ENCODE results near the gene IFT52. TPM values are rescaled to one million over a fixed set of nuclear protein-coding genes. Genes with fewer than 3 reads are reported as not detected.

The IFT52 gene, protein sequence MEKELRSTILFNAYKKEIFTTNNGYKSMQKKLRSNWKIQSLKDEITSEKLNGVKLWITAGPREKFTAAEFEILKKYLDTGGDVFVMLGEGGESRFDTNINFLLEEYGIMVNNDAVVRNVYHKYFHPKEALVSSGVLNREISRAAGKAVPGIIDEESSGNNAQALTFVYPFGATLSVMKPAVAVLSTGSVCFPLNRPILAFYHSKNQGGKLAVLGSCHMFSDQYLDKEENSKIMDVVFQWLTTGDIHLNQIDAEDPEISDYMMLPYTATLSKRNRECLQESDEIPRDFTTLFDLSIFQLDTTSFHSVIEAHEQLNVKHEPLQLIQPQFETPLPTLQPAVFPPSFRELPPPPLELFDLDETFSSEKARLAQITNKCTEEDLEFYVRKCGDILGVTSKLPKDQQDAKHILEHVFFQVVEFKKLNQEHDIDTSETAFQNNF
- total RNA-seq (2014; rRNA removed; shearing (Covaris generic)), result 55.2 and 67.7 TPM in 2 replicates

- peak; percentile 94 for DNase-seq (ENCODE audit: low read depth)
These were observed at the start of gene IFT52 for GRCh38 chr20:43590392-43591303. IFT52 (plus strand) TSS chr20:43590937; CDS start chr20:43594699, 3,762 bp downstream.

GRCh38 chr20:43541214-43541613 lies 49.5 kb upstream of the IFT52 start:
- peak; percentile 56 for DNase-seq (ENCODE audit: low read depth)

GRCh38 chr20:43542161-43542560 lies 48.6 kb upstream of the IFT52 start:
- no peak for DNase-seq (ENCODE audit: low read depth)

DNA sequence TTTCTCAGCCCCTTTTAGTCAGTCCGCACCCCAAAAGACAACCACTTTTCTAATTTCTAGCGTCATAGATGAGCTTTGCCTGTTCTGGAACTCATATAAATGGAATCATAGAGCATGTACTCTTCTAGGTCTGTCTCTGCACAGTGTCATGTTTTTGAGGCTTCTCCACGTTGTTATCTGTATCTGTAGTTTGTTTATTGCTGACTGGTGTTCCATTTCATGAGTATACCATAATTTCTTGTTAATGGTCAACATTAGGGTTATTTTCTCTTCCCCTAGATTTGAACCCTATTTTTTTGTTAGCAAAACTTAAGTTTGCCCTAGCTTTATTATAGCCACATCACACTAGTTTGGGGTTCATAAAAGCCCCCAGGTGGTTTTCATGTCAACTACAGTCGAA lies 48.1 kb upstream of the IFT52 start:
- DNase-seq (ENCODE audit: low read depth), result no peak

- DNase-seq (ENCODE audit: low read depth), result no peak
These were observed 47.6 kb upstream of the IFT52 start for GRCh38 chr20:43543138-43543537.

DNA sequence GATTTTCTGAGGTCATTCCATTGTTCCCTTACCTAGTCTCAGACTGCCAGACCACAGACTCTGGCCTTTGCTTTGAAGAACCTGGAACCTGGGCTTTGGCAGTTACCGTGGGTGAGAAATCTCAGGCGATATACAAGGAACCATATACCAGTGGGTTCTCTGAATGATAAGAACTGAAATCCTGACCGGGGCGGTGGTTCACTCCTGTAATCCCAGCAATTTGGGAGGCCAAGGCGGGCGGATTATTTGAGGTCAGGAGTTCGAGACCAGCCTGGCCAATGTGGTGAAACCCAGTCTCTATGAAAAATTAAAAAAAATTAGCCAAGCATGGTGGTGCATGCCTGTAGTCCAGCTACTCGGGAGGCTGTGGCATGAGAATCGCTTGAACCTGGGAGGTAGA lies 46.2 kb upstream of the IFT52 start:
- no peak for DNase-seq (ENCODE audit: low read depth)

- DNase-seq (ENCODE audit: low read depth), result no peak
These were observed 44.7 kb upstream of the IFT52 start for GRCh38 chr20:43545837-43546578.

- DNase-seq (ENCODE audit: low read depth), result no peak
These were observed 42.4 kb upstream of the IFT52 start for GRCh38 chr20:43548273-43548880.

DNA sequence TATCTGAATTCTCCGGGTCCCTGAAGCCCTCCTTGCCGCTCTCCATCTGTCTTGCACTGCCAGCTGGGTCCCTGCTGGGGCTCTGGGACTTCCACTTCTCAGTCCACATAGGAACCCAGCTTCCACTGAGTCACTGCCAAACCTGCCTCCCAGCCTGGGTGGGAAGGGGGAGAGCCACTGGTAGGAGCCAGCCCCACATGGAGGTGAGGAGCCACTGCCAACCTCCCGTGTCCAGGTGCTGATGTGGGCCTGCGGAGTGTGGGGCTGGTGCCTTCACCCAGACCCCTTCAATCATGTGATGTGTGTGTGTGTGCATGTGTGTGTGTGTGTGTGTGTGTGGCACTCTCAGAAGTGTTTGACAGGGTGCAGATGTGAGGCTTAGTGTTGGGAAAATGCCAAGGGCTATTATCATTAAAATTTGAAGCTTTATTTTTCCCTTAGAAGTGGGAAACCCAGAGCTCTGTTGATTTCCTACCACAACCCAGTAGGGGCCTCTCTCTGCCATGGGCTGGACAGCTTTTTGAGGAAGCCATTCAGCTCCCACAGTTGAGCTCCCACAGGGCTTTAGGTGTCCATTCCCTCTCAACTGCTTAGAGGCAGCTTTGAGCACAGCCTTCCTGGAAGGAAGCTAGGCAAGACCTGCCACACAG lies 41.2 kb upstream of the IFT52 start:
- no peak for DNase-seq (ENCODE audit: low read depth)

- DNase-seq (ENCODE audit: low read depth), result no peak
These were observed 40.3 kb upstream of the IFT52 start for GRCh38 chr20:43550456-43550855.

DNA sequence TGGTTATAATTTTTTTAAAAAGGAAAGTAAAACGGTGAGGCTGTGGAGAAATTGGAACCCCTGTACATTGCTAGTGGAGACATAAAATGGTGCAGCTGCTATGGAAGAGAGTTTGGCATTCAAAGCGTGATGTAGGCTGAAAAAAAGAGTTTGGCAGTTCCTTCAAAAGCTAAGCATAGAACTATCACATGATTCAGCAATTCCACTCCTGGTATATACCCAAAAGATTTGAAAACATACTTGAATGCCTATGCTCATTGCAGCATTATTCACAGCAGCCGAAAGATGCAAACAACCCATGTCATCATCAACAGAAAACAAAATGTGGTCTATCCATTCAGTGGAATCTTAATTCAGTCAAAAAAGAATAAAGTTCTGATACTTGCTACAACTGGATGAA lies 36.4 kb upstream of the IFT52 start:
- no peak for DNase-seq (ENCODE audit: low read depth)

DNA sequence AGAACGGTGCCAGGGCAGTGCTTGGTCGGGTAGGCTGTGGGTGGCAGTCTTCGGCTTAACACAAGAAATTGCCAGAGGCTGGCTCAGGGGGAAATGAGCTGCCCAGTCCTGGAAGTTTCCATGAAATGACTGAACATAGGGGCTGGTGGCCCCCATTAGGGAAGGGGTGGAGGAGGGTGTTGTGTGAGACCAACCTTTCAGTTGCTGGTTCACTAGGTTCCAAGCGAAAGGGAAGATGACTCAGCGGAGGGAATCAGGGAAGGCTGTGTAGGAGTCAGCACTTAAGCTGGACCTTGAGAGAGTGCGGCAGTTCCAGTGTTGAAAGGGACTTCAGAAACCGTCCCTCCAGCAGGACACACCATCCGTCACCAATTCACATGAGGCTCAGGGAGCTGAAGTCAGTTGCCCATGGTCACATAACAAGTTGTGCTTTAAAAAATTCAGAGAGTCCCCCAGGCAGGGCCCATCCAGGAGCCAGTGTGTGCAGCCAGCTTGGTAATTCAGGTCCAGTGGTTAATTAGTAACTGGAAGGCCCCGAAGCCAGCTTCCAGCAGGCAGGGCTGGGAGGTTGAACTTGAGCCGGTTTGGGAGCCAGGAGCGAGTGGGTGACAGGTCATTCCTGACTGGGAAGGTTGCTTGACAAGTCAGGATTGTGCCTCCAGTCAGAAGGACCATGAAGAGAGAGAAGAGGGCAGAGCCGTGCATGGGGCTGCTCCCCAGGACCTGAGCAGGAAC lies 32.2 kb upstream of the IFT52 start, which contains the start of gene SGK2:
Gene SGK2 (plus strand): TSS at position 616 of the 735 bp plus-strand sequence. CDS start 7,469 bp downstream, outside the sequence.
- DNase-seq (ENCODE audit: low read depth), result peak; percentile 66

DNA sequence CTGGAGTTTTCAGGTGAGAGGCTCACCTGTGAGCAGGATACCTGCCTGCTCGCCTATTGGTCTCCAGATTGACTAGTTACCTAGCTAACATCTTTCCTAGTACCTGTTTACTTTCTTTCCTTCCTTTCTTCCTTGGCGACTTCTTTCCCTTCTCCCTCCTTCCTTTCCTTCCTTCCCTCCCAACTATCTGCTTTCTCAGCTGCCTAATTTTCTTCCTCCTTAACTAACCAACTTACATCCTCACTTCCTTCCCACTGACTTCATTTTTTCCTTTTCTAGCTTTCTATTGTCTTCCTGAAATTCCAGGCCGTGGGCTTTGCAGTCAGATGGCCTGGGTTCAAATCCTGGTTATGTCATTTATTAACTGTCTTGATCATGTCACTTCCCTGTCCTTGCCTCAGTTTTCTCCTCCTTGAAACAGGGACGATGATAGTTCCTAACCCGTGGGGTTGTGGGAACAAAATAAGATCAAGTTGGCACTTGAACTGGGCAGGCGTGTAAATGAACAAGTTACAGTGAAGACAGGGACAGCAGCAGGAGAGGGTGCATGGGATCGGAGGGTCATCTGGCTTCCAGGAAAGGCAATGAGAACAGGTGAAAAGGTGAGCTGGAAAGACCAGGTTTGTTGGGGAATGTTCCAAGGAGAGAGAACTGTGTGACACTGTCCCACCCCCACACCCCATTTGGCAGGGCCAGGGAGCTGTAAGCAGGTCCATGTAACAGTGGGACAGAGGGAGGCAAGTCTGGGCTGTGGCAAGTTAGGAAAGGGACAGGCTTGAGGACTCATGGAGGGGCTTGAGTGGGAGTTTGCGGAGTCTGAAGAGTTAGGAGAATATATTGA lies 31.4 kb upstream of the IFT52 start:
- DNase-seq (ENCODE audit: low read depth), result no peak

DNA sequence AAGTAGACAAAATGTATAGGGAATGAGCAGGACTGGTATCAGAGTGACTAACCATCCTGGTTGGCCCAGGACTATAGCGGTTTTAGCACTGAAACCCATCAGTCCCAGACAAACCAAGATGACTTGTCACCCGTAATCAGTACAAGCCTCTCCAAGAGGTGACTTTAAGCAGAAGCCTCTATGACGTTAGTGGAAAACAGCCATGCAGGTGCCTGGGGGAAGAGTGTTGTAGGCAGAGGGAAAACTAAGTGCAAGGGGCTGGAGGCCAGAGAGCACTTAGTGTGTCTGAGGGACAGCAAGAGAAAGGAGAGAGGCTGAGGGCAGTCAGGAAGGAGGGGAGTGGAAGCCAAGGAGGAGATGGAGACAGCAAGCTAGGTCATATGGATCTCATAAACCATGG lies 29.8 kb upstream of the IFT52 start:
- no peak for DNase-seq (ENCODE audit: low read depth)

GRCh38 chr20:43563429-43563828 lies 27.3 kb upstream of the IFT52 start:
- peak; percentile 20 for DNase-seq (ENCODE audit: low read depth)

DNA sequence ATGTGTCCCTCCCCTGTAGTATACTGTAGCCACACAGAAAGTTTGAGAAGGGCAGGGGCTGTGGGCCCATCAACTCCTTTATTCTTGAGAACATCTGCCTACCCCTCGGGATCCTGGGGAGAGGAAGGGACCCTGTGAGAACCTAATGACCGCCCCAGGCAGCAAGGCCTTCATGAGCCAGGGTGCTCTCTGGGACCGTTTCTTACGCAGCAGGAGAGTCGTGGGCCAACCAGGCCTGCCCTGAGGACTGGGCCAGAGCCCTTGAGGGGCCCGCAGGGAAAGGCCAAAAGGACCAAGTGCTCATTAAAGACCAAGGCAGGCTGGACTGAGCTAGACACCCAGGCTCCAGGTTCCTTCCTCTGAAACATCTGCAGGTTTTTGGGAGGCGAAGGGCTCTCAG lies 26.7 kb upstream of the IFT52 start:
- DNase-seq (ENCODE audit: low read depth), result no peak

DNA sequence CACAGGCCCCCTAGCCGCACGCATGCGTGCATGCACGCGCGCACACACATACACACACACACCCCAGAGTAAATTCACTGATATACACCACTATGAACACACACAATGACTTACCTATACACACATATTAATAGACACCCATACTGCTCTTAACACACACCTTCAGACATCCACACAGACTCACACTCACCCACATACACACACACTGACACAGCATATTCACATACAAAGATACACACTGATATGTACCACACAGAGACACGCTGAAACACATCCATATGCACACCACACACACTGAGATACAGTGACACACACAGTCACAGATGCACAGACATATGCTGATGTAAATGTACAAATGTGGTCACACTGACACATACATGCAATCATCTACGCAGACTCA lies 26.3 kb upstream of the IFT52 start:
- no peak for DNase-seq (ENCODE audit: low read depth)

DNA sequence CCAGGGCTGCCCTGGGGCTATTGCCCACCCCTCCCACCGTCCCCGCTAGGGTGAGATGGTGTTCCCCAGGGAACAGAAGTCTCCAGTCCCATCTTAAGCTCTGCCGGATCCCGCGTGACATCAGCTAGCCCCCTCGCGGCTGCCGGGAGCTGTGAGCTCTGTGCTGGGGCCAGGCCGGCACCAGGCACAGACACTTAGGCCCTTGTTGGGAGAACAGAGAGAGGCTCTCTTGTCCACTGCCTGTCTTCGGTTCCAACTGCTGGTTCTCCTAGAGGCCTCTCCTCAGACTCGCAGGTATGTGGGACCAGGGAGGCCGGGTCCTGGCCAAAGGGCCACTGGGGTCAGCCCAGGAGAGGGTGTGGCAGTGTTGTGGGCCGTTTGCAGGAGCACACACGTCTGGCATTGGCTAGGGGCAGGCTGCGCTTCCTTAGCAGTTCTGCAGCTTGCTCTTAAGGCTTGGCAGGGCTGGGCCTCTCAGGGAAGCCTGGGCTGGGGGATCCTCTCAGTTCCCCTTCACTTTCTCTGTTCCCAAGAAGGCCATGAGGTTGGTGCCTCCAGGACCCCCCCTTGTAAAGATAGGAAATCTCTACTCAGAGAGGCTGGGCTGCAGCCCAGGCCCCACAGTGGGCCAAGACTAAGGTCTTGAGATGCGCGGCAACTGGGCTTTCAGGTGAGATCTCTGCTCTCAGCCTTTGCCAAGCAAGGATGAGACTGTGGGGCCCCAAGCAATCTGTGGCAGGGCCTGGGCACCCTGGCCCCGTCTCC lies 25.6 kb upstream of the IFT52 start:
- DNase-seq (ENCODE audit: low read depth), result no peak

DNA sequence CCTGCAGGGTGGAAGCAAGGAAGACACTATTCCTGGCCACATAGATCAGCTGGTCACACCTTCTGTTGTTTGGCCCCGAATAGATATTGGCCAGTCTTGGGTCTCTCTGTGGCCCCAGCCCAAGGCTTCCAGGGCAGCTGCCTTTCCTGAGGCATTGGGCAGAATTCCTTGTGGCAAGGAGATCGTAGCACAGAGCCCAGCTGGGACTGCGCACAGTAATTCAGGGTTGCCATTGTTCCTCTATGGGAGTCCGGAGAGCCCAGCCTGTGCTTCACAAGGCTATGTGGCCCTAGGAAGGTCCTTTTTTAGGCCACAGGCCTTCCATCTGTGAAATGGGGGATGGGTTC lies 25.0 kb upstream of the IFT52 start:
- no peak for DNase-seq (ENCODE audit: low read depth)

All from M059J (cell line).